Osteoblast (primary cell): ENCODE data around the gene RAB3GAP1. TPM values are rescaled to one million over a fixed set of nuclear protein-coding genes. Genes with fewer than 3 reads are reported as not detected.

ENCODE experiments used
- DNase-seq: peaks from one replicate; pipeline ENCODE4 v3.0.0; 2011; ENCODE audit warnings: low spot score, mixed read lengths; ENCODE audit not compliant: insufficient read length; ENCODE audit errors: missing footprints
- H2AFZ ChIP-seq: 2 replicates; pipeline ENCODE4 v1.6.0; 2011; ENCODE audit warnings: mild to moderate bottlenecking, low read length
- H3K27ac ChIP-seq: 2 replicates; pipeline ENCODE4 v1.5.1; 2011; ENCODE audit warnings: mild to moderate bottlenecking, low read depth, low read length, moderate library complexity
- H3K27me3 ChIP-seq: 2 replicates; pipeline ENCODE4 v1.6.0; 2012; ENCODE audit warnings: mild to moderate bottlenecking, control low read depth, inconsistent platforms, low read length, moderate library complexity; ENCODE audit not compliant: insufficient read depth
- H3K36me3 ChIP-seq: 2 replicates; pipeline ENCODE4 v1.5.1; 2011; ENCODE audit warnings: mild to moderate bottlenecking, low read length, control low read depth, moderate library complexity; ENCODE audit not compliant: insufficient read depth
- H3K4me1 ChIP-seq: 2 replicates; pipeline ENCODE4 v1.5.1; 2011; ENCODE audit warnings: mild to moderate bottlenecking, low read length, control low read depth, moderate library complexity; ENCODE audit not compliant: insufficient read depth
- H3K4me2 ChIP-seq: 2 replicates; pipeline ENCODE4 v1.6.0; 2011; ENCODE audit warnings: mild to moderate bottlenecking, low read length; ENCODE audit not compliant: insufficient read depth
- H3K4me3 ChIP-seq: fragments of 200-600 bp; sonication (generic); 3 replicates; pipeline ENCODE4 v1.5.1; 2012; ENCODE audit warnings: mild to moderate bottlenecking, low read length, inconsistent platforms; ENCODE audit not compliant: insufficient read depth
- H3K79me2 ChIP-seq: 2 replicates; pipeline ENCODE4 v1.6.0; 2012; ENCODE audit warnings: mild to moderate bottlenecking, low read length, control low read depth, inconsistent platforms; ENCODE audit not compliant: insufficient read depth
- H3K9me3 ChIP-seq: 2 replicates; pipeline ENCODE4 v1.5.1; 2011; ENCODE audit warnings: low read depth, low read length, control low read depth
- H4K20me1 ChIP-seq: 2 replicates; pipeline ENCODE4 v1.6.0; 2012; ENCODE audit warnings: mild to moderate bottlenecking, low read length, control low read depth; ENCODE audit not compliant: insufficient read depth
- CTCF ChIP-seq: IDR thresholded peaks from 2 replicates; pipeline ENCODE4 v1.5.1; 2011; ENCODE audit warnings: mild to moderate bottlenecking, low read depth, low read length, moderate library complexity; ENCODE audit errors: extremely low read depth
- small RNA-seq: library from RNA; depleted of rRNA; stranded (forward); fragments of <200 nt; gene quantifications from one replicate; pipeline ENCODE3, GENCODE V24; 2012
- total RNA-seq: library from RNA; depleted of rRNA; stranded (reverse); fragments of >200 nt; gene quantifications from 2 replicates; pipeline ENCODE4 v1.2.3, GENCODE V29; 2012

The RAB3GAP1 gene
- total RNA-seq, 1 donor, result 90.5 TPM

- Histone ChIP-seq H3K4me1 (no peaks in the 10 kb centered on the region), H3K27ac (no peak overlapping the region), H3K27me3 (no peaks in the 10 kb centered on the region), H3K4me3 (no peak overlapping the region), H3K79me2 (no peaks in the 10 kb centered on the region), H3K36me3 (no peaks in the 10 kb centered on the region), H3K9me3 (no peaks in the 10 kb centered on the region), H2AFZ (no peak overlapping the region), H4K20me1 (no peaks in the 10 kb centered on the region), H3K4me2 (no peak overlapping the region)
- TF ChIP-seq CTCF, result no peak
- no peak for DNase-seq
Measured at GRCh38 chr2:135208016-135208415, 155.9 kb downstream of the RAB3GAP1 start.

GRCh38 chr2:135212757-135213156 lies 160.7 kb downstream of the RAB3GAP1 start:
- no peak overlapping the region for H3K4me2 ChIP-seq
- no peak for TF ChIP-seq CTCF
- no peaks in the 10 kb centered on the region for H3K27me3 ChIP-seq
- no peak overlapping the region for H2AFZ ChIP-seq
- no peak overlapping the region for H3K4me3 ChIP-seq
- DNase-seq, result no peak
- no peaks in the 10 kb centered on the region for H3K9me3 ChIP-seq
- H4K20me1 ChIP-seq, result no peaks in the 10 kb centered on the region
- no peaks in the 10 kb centered on the region for H3K36me3 ChIP-seq
- H3K27ac ChIP-seq, result no peak overlapping the region
- no peaks in the 10 kb centered on the region for H3K79me2 ChIP-seq
- H3K4me1 ChIP-seq, result no peaks in the 10 kb centered on the region

- Histone ChIP-seq H3K27me3 (no peaks in the 10 kb centered on the region), H3K4me3 (no peak overlapping the region), H3K36me3 (no peaks in the 10 kb centered on the region), H3K27ac (no peak overlapping the region), H4K20me1 (no peaks in the 10 kb centered on the region), H3K4me1 (no peaks in the 10 kb centered on the region), H3K79me2 (no peaks in the 10 kb centered on the region), H3K9me3 (no peaks in the 10 kb centered on the region), H2AFZ (no peak overlapping the region), H3K4me2 (no peak overlapping the region)
- DNase-seq, result no peak
- TF ChIP-seq CTCF, result no peak
Measured at GRCh38 chr2:135218426-135218825, 166.3 kb downstream of the RAB3GAP1 start.

GRCh38 chr2:135219226-135219625 lies 167.1 kb downstream of the RAB3GAP1 start:
- no peak for DNase-seq
- Histone ChIP-seq H3K4me3 (no peak overlapping the region), H3K27me3 (no peaks in the 10 kb centered on the region), H3K27ac (no peak overlapping the region), H3K4me2 (no peak overlapping the region), H3K79me2 (no peaks in the 10 kb centered on the region), H3K4me1 (no peaks in the 10 kb centered on the region), H3K9me3 (no peaks in the 10 kb centered on the region), H3K36me3 (no peaks in the 10 kb centered on the region), H4K20me1 (no peaks in the 10 kb centered on the region), H2AFZ (no peak overlapping the region)
- no peak for TF ChIP-seq CTCF

Small RNA genes lying within 50 kb of the gene (small RNA-seq; reads per million reads assigned to genes)
- not detected for gene SNORA40B

Other genes starting within 250 kb of the RAB3GAP1 start
- not detected in 2 replicates for gene ACMSD, start 213.7 kb upstream of the RAB3GAP1 start, total RNA-seq
- gene CCNT2, start 133.5 kb upstream of the RAB3GAP1 start, total RNA-seq, result 26.2 and 26.8 TPM in 2 replicates
- not detected in 2 replicates for gene MAP3K19, start 4.8 kb upstream of the RAB3GAP1 start, total RNA-seq